ENCODE results near the gene EID3.

- TF ChIP-seq ASH2L (IDR thresholded peaks at IDR 0.05; ENCODE audit: borderline replicate concordance, low read depth) = no peak
- TF ChIP-seq ATF2 (IDR thresholded peaks at IDR 0.05; ENCODE audit: low read length) = no peak
- TF ChIP-seq, protein P1, sequence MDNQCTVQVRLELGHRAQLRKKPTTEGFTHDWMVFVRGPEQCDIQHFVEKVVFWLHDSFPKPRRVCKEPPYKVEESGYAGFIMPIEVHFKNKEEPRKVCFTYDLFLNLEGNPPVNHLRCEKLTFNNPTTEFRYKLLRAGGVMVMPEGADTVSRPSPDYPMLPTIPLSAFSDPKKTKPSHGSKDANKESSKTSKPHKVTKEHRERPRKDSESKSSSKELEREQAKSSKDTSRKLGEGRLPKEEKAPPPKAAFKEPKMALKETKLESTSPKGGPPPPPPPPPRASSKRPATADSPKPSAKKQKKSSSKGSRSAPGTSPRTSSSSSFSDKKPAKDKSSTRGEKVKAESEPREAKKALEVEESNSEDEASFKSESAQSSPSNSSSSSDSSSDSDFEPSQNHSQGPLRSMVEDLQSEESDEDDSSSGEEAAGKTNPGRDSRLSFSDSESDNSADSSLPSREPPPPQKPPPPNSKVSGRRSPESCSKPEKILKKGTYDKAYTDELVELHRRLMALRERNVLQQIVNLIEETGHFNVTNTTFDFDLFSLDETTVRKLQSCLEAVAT (IDR thresholded peaks at IDR 0.05) = no peak
- no peak for TF ChIP-seq CTCF (IDR thresholded peaks at IDR 0.05 in 2 of 3, conservative IDR thresholded peaks at IDR 0.05 in 1 of 3; ENCODE audit: control insufficient read depth in 2 of 3, extremely low read depth in 1 of 3, insufficient read depth in 1 of 3, low read depth in 3 of 3, low read length in 3 of 3)
- no peak for TF ChIP-seq ZSCAN29 (IDR thresholded peaks at IDR 0.05)
- no peak for TF ChIP-seq PML (IDR thresholded peaks at IDR 0.05; ENCODE audit: low read length)
- no peak for TF ChIP-seq POLR2AphosphoS5 (IDR thresholded peaks at IDR 0.05; ENCODE audit: low read length)
- TF ChIP-seq, protein P2, sequence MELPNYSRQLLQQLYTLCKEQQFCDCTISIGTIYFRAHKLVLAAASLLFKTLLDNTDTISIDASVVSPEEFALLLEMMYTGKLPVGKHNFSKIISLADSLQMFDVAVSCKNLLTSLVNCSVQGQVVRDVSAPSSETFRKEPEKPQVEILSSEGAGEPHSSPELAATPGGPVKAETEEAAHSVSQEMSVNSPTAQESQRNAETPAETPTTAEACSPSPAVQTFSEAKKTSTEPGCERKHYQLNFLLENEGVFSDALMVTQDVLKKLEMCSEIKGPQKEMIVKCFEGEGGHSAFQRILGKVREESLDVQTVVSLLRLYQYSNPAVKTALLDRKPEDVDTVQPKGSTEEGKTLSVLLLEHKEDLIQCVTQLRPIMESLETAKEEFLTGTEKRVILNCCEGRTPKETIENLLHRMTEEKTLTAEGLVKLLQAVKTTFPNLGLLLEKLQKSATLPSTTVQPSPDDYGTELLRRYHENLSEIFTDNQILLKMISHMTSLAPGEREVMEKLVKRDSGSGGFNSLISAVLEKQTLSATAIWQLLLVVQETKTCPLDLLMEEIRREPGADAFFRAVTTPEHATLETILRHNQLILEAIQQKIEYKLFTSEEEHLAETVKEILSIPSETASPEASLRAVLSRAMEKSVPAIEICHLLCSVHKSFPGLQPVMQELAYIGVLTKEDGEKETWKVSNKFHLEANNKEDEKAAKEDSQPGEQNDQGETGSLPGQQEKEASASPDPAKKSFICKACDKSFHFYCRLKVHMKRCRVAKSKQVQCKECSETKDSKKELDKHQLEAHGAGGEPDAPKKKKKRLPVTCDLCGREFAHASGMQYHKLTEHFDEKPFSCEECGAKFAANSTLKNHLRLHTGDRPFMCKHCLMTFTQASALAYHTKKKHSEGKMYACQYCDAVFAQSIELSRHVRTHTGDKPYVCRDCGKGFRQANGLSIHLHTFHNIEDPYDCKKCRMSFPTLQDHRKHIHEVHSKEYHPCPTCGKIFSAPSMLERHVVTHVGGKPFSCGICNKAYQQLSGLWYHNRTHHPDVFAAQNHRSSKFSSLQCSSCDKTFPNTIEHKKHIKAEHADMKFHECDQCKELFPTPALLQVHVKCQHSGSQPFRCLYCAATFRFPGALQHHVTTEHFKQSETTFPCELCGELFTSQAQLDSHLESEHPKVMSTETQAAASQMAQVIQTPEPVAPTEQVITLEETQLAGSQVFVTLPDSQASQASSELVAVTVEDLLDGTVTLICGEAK (IDR thresholded peaks at IDR 0.05; ENCODE audit: borderline replicate concordance) = no peak
- no peak for TF ChIP-seq SMC3 (IDR thresholded peaks at IDR 0.05; ENCODE audit: borderline replicate concordance, low read length)
- TF ChIP-seq, protein P3, sequence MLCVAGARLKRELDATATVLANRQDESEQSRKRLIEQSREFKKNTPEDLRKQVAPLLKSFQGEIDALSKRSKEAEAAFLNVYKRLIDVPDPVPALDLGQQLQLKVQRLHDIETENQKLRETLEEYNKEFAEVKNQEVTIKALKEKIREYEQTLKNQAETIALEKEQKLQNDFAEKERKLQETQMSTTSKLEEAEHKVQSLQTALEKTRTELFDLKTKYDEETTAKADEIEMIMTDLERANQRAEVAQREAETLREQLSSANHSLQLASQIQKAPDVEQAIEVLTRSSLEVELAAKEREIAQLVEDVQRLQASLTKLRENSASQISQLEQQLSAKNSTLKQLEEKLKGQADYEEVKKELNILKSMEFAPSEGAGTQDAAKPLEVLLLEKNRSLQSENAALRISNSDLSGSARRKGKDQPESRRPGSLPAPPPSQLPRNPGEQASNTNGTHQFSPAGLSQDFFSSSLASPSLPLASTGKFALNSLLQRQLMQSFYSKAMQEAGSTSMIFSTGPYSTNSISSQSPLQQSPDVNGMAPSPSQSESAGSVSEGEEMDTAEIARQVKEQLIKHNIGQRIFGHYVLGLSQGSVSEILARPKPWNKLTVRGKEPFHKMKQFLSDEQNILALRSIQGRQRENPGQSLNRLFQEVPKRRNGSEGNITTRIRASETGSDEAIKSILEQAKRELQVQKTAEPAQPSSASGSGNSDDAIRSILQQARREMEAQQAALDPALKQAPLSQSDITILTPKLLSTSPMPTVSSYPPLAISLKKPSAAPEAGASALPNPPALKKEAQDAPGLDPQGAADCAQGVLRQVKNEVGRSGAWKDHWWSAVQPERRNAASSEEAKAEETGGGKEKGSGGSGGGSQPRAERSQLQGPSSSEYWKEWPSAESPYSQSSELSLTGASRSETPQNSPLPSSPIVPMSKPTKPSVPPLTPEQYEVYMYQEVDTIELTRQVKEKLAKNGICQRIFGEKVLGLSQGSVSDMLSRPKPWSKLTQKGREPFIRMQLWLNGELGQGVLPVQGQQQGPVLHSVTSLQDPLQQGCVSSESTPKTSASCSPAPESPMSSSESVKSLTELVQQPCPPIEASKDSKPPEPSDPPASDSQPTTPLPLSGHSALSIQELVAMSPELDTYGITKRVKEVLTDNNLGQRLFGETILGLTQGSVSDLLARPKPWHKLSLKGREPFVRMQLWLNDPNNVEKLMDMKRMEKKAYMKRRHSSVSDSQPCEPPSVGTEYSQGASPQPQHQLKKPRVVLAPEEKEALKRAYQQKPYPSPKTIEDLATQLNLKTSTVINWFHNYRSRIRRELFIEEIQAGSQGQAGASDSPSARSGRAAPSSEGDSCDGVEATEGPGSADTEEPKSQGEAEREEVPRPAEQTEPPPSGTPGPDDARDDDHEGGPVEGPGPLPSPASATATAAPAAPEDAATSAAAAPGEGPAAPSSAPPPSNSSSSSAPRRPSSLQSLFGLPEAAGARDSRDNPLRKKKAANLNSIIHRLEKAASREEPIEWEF (IDR thresholded peaks at IDR 0.05; ENCODE audit: insufficient replicate concordance, low read depth, low read length) = no peak
- TF ChIP-seq MEF2A (IDR thresholded peaks at IDR 0.05; ENCODE audit: insufficient read depth, low read depth, low read length) = no peak
- TF ChIP-seq GABPA (IDR thresholded peaks at IDR 0.05; ENCODE audit: low read depth) = no peak
Measured at GRCh38 chr12:104351057-104351983, 47.8 kb downstream of the EID3 start.

Measured in GM12878 (cell line).